H1 (cell line): Measurements from ENCODE around the gene PIAS1. TPM values are rescaled to one million over a fixed set of nuclear protein-coding genes. Genes with fewer than 3 reads are reported as not detected.

Source experiments
- CTCF ChIA-PET: fragments of 300-600 bp; sonication (Branson Sonifier 250); formaldehyde crosslinking; loops from one replicate; lab custom pipeline; 2021; ENCODE audit not compliant: partially characterized antibody; lab: Charles Lee
- POLR2A ChIA-PET: fragments of 300-600 bp; sonication (Branson Sonifier 250); formaldehyde crosslinking; loops from one replicate; lab custom pipeline; 2021; ENCODE audit warnings: inconsistent platforms; ENCODE audit not compliant: partially characterized antibody; lab: Charles Lee
- DNase-seq, 2 experiments: peaks; one replicate each; pipeline versions ENCODE4 v3.0.0 to v3.0.0-alpha.2; 2010 to 2022; ENCODE audit warnings: low spot score in 2 of 2, low read depth in 1 of 2, mixed read lengths in 1 of 2
- FAIRE-seq: peaks from 2 replicates; lab custom pipeline; 2011; peaks lifted over from hg19 to GRCh38; lab: Jason Lieb, UNC
- H2AFZ ChIP-seq: 2 replicates; pipeline ENCODE4 v1.8.1; 2012; ENCODE audit warnings: low read length, inconsistent platforms
- H2AK5ac ChIP-seq: 2 replicates; pipeline ENCODE4 v1.6.1; 2013; ENCODE audit warnings: low read depth, low read length
- H2BK120ac ChIP-seq: replicated peaks from 2 replicates; pipeline ENCODE3; 2013; ENCODE audit warnings: low read depth, low read length, inconsistent platforms
- H2BK12ac ChIP-seq: 2 replicates; pipeline ENCODE4 v1.6.1; 2013; ENCODE audit warnings: low read depth, low read length
- H2BK15ac ChIP-seq: 2 replicates; pipeline ENCODE4 v1.6.1; 2013; ENCODE audit warnings: low read length
- H2BK20ac ChIP-seq: 2 replicates; pipeline ENCODE4 v1.6.1; 2013; ENCODE audit warnings: low read length
- H2BK5ac ChIP-seq: 2 replicates; pipeline ENCODE4 v1.6.1; 2013; ENCODE audit warnings: low read depth, low read length
- H3K14ac ChIP-seq: 2 replicates; pipeline ENCODE4 v1.6.1; 2013; ENCODE audit warnings: inconsistent platforms; ENCODE audit not compliant: insufficient read length
- H3K18ac ChIP-seq: 2 replicates; pipeline ENCODE4 v1.6.1; 2013; ENCODE audit warnings: low read length; ENCODE audit errors: extremely low read depth
- H3K23ac ChIP-seq: 2 replicates; pipeline ENCODE4 v1.6.1; 2013; ENCODE audit warnings: inconsistent platforms; ENCODE audit not compliant: insufficient read length
- H3K23me2 ChIP-seq: 2 replicates; pipeline ENCODE4 v1.6.1; 2013; ENCODE audit warnings: low read depth, low read length
- H3K27ac ChIP-seq: 2 replicates; pipeline ENCODE4 v1.6.1; 2011; ENCODE audit warnings: low read depth, low read length, inconsistent platforms
- H3K27me3 ChIP-seq, 4 experiments: replicated peaks in 1 of 4; 1 replicate in 1 of 4; 2 replicates in 3 of 4; pipeline versions ENCODE4 v1.6.1 to v1.8.1; 2011 to 2013; ENCODE audit warnings: low read length in 3 of 4, mild to moderate bottlenecking in 3 of 4, inconsistent platforms in 2 of 4, mixed read lengths in 2 of 4, moderate library complexity in 1 of 4; ENCODE audit not compliant: control insufficient read depth in 3 of 4, insufficient read depth in 3 of 4; ENCODE audit errors: extremely low read depth in 1 of 4
- H3K36me3 ChIP-seq, 4 experiments: 2 replicates each; pipeline versions ENCODE4 v1.6.1 to v1.8.1; 2011 to 2013; ENCODE audit warnings: mild to moderate bottlenecking in 4 of 4, low read length in 3 of 4, moderate library complexity in 2 of 4, control low read depth in 1 of 4, inconsistent platforms in 1 of 4; ENCODE audit not compliant: insufficient read depth in 4 of 4, control insufficient read depth in 2 of 4
- H3K4ac ChIP-seq: replicated peaks from 2 replicates; pipeline ENCODE3; 2013; ENCODE audit warnings: low read length, low read depth, mixed read lengths, inconsistent platforms; ENCODE audit not compliant: insufficient read length
- H3K4me1 ChIP-seq, 4 experiments: replicated peaks in 1 of 4; 1 replicate in 1 of 4; 2 replicates in 3 of 4; pipeline versions ENCODE4 v1.6.1 to v1.8.1; 2011 to 2013; ENCODE audit warnings: low read length in 3 of 4, inconsistent platforms in 2 of 4, mixed read lengths in 1 of 4; ENCODE audit not compliant: insufficient read depth in 4 of 4, control insufficient read depth in 3 of 4
- H3K4me2 ChIP-seq, 2 experiments: 2 replicates each; pipeline versions ENCODE4 v1.6.1 to v1.8.1; 2011 to 2013; ENCODE audit warnings: low read depth in 2 of 2, low read length in 2 of 2, control low read depth in 1 of 2, inconsistent platforms in 1 of 2, mild to moderate bottlenecking in 1 of 2; ENCODE audit not compliant: insufficient read depth in 1 of 2
- H3K4me3 ChIP-seq, 4 experiments: fragments of 200-600, 300-600 bp in 1 of 4; sonication (generic), shearing (Covaris generic), sonication (Bioruptor Twin) in 1 of 4; 2 replicates each; pipeline versions ENCODE4 v1.5.1 to v1.8.1; 2011 to 2016; ENCODE audit warnings: low read length in 4 of 4, low read depth in 3 of 4, control low read depth in 2 of 4, inconsistent platforms in 2 of 4, mild to moderate bottlenecking in 2 of 4, mixed read lengths in 1 of 4, moderate library complexity in 1 of 4; ENCODE audit not compliant: insufficient read depth in 2 of 4; ENCODE audit errors: extremely low read depth in 1 of 4
- H3K56ac ChIP-seq: replicated peaks from 2 replicates; pipeline ENCODE3; 2013; ENCODE audit warnings: low read depth, mild to moderate bottlenecking, mixed read lengths, low read length, inconsistent platforms; ENCODE audit not compliant: insufficient read length
- H3K79me1 ChIP-seq: 2 replicates; pipeline ENCODE4 v1.6.1; 2013; ENCODE audit warnings: low read depth, low read length, control low read depth
- H3K79me2 ChIP-seq, 2 experiments: 2 replicates each; pipeline versions ENCODE4 v1.6.1 to v1.8.1; 2012 to 2013; ENCODE audit warnings: low read length in 2 of 2, mild to moderate bottlenecking in 2 of 2, inconsistent platforms in 1 of 2; ENCODE audit not compliant: insufficient read depth in 2 of 2, control insufficient read depth in 1 of 2
- H3K9ac ChIP-seq, 4 experiments: replicated peaks in 1 of 4; 1 replicate in 1 of 4; 2 replicates in 3 of 4; pipeline versions ENCODE4 v1.6.1 to v1.8.1; 2011 to 2013; ENCODE audit warnings: low read depth in 3 of 4, low read length in 3 of 4, control low read depth in 2 of 4, mild to moderate bottlenecking in 2 of 4, moderate library complexity in 2 of 4, inconsistent platforms in 1 of 4; ENCODE audit errors: extremely low read depth in 1 of 4
- H3K9me3 ChIP-seq, 2 experiments: 2 replicates each; pipeline versions ENCODE4 v1.6.1 to v1.8.1; 2012 to 2013; ENCODE audit warnings: mild to moderate bottlenecking in 2 of 2, moderate library complexity in 2 of 2, control low read depth in 1 of 2, inconsistent platforms in 1 of 2, low read depth in 1 of 2, low read length in 1 of 2, mixed read lengths in 1 of 2; ENCODE audit not compliant: insufficient read depth in 2 of 2
- H4K20me1 ChIP-seq, 2 experiments: replicated peaks in 1 of 2; 2 replicates each; pipeline versions ENCODE3 to v1.8.1; 2011 to 2013; ENCODE audit warnings: inconsistent platforms in 2 of 2, low read length in 2 of 2, mild to moderate bottlenecking in 1 of 2; ENCODE audit not compliant: insufficient read depth in 2 of 2, control insufficient read depth in 1 of 2
- H4K5ac ChIP-seq: 2 replicates; pipeline ENCODE4 v1.6.1; 2013; ENCODE audit warnings: low read length, low read depth, mixed read lengths, inconsistent platforms; ENCODE audit not compliant: insufficient read length
- H4K8ac ChIP-seq: 2 replicates; pipeline ENCODE4 v1.8.0; 2013; ENCODE audit warnings: mild to moderate bottlenecking, moderate library complexity, low read length, inconsistent platforms; ENCODE audit not compliant: insufficient read depth; ENCODE audit errors: extremely low read depth
- H4K91ac ChIP-seq: replicated peaks from 2 replicates; pipeline ENCODE3; 2013; ENCODE audit warnings: low read length, mixed read lengths, inconsistent platforms; ENCODE audit not compliant: insufficient read length
- BACH1 ChIP-seq: IDR thresholded peaks from 2 replicates; pipeline ENCODE4 v1.6.1; 2012; ENCODE audit warnings: low read length, improper control_type of control experiment
- CHD1 ChIP-seq: IDR thresholded peaks from 2 replicates; pipeline ENCODE4 v1.6.1; 2012; ENCODE audit warnings: low read depth, low read length, improper control_type of control experiment
- CHD2 ChIP-seq: IDR thresholded peaks from 2 replicates; pipeline ENCODE4 v1.6.1; 2012; ENCODE audit warnings: low read length, improper control_type of control experiment
- EGR1 ChIP-seq: IDR thresholded peaks from 2 replicates; pipeline ENCODE4 v1.6.1; 2011; ENCODE audit warnings: low read depth, low read length, borderline replicate concordance
- EZH2 ChIP-seq: fragments of 200-600 bp; sonication (generic); IDR thresholded peaks from 2 replicates; pipeline ENCODE4 v1.7.1; 2012; ENCODE audit warnings: low read depth, mild to moderate bottlenecking, moderate library complexity, low read length, inconsistent platforms; ENCODE audit not compliant: severe bottlenecking
- GABPA ChIP-seq: IDR thresholded peaks from 2 replicates; pipeline ENCODE4 v1.6.1; 2011; ENCODE audit warnings: mild to moderate bottlenecking, low read length, moderate library complexity, borderline replicate concordance; ENCODE audit not compliant: insufficient read depth
- JUN ChIP-seq: IDR thresholded peaks from 2 replicates; pipeline ENCODE4 v1.6.1; 2011; ENCODE audit warnings: low read depth, mild to moderate bottlenecking, improper control_type of control experiment, low read length
- KDM5A ChIP-seq: fragments of 200-600 bp; IDR thresholded peaks from 2 replicates; pipeline ENCODE4 v1.7.1; 2012; ENCODE audit warnings: mild to moderate bottlenecking, low read length, inconsistent platforms, mixed read lengths
- NANOG ChIP-seq: IDR thresholded peaks from 2 replicates; pipeline ENCODE4 v1.6.1; 2011; ENCODE audit warnings: low read length, low read depth, mild to moderate bottlenecking, inconsistent platforms; ENCODE audit not compliant: insufficient read depth, poor library complexity, severe bottlenecking
- POLR2AphosphoS5 ChIP-seq: IDR thresholded peaks from 2 replicates; pipeline ENCODE4 v1.6.1; 2011; ENCODE audit warnings: low read depth, low read length
- POU5F1 ChIP-seq: IDR thresholded peaks from 2 replicates; pipeline ENCODE4 v1.6.1; 2011; ENCODE audit warnings: low read depth, mild to moderate bottlenecking, low read length, moderate library complexity
- RFX5 ChIP-seq: IDR thresholded peaks from 2 replicates; pipeline ENCODE4 v1.6.1; 2011; ENCODE audit warnings: low read depth, low read length, improper control_type of control experiment, borderline replicate concordance
- RXRA ChIP-seq: IDR thresholded peaks from 2 replicates; pipeline ENCODE4 v1.6.1; 2011; ENCODE audit warnings: low read depth, mild to moderate bottlenecking, low read length, moderate library complexity; ENCODE audit not compliant: insufficient read depth
- SP2 ChIP-seq: IDR thresholded peaks from 2 replicates; pipeline ENCODE4 v1.6.1; 2012; ENCODE audit warnings: mild to moderate bottlenecking, low read length, inconsistent platforms
- YY1 ChIP-seq: IDR thresholded peaks from 2 replicates; pipeline ENCODE4 v1.6.1; 2011; ENCODE audit warnings: low read depth, mild to moderate bottlenecking, low read length
- WGBS, 2 experiments: shearing (Covaris generic) in 1 of 2; methylation state at CpG; one replicate each; pipeline versions ENCODE4 v1.1.6 to v1.1.7; 2013 to 2015; ENCODE audit warnings: low lambda C conversion rate in 2 of 2, mixed read lengths in 2 of 2, inconsistent platforms in 1 of 2, low coverage in 1 of 2, missing lambda C conversion rate in 1 of 2; ENCODE audit not compliant: insufficient replicate concordance in 2 of 2, insufficient coverage in 1 of 2, insufficient read length in 1 of 2; ENCODE audit errors: extremely low coverage in 1 of 2, missing lambda C conversion rate in 1 of 2; 5-methylcytosine and 5-hydroxymethylcytosine counted together
- polyA plus RNA-seq, 7 experiments: library from polyadenylated mRNA; depleted of rRNA in 3 of 7; stranded (reverse) in 5 of 7; unstranded in 2 of 7; fragments of >200 nt in 5 of 7; fragments of 200-250 nt in 2 of 7; gene quantifications; 1 replicate in 5 of 7; 2 replicates in 1 of 7; 4 replicates in 1 of 7; pipeline versions ENCODE4 v1.2.1 to v1.2.3, GENCODE V29; 2011 to 2013; ENCODE audit warnings: missing spikeins in 2 of 7, mixed read lengths in 2 of 7
- total RNA-seq: library from RNA; stranded (reverse); fragmentation: NEBNext Ultra II Directional; extraction: Animal tissue kit (Norgen Biotek cat#: 25700); gene quantifications from 2 replicates; pipeline ENCODE4 v1.2.1, GENCODE V29; 2021

PIAS1 gene
- total and polyA plus RNA-seq, 2 of the 8 experiments (the other 6 are each of a cell fraction or from before 2014, with no cell fraction given) = 30.8 to 34.5 TPM

GRCh38 chr15:68201879-68202261 lies 147.8 kb downstream of the PIAS1 start:
- Histone ChIP-seq H3K79me2 (0 out of 4 replicates have a peak, but pooled peaks cover 0 to 2% of the 10 kb centered on the region in 2 experiments), H3K79me1 (peaks cover 2% of the 10 kb centered on the region; the same call in 1 of the 2 replicates), H3K27me3 (no peaks in the 10 kb centered on the region), H3K4me3 (no peak overlapping the region), H2BK12ac (no peak overlapping the region), H3K9ac (no peak overlapping the region), H4K5ac (no peak overlapping the region), H2AK5ac (no peak overlapping the region), H4K8ac (no peak overlapping the region), H3K18ac (no peak overlapping the region), H2BK5ac (no peak overlapping the region), H2BK20ac (no peak overlapping the region), H3K4ac (no peak overlapping the region), H3K9me3 (no peaks in the 10 kb centered on the region), H3K14ac (no peak overlapping the region), H4K20me1 (peaks cover 10 to 22% of the 10 kb centered on the region in 2 experiments), H3K36me3 (no peaks in the 10 kb centered on the region), H2BK15ac (no peak overlapping the region), H2BK120ac (no peak overlapping the region), H3K27ac (no peak overlapping the region), H3K4me2 (0 out of 4 replicates have a peak overlapping the region, but pooled peaks of 1 of the 2 experiments have one; percentile 5), H4K91ac (no peak overlapping the region), H2AFZ (no peak overlapping the region), H3K23ac (no peak overlapping the region), H3K23me2 (no peaks in the 10 kb centered on the region), H3K4me1 (peaks cover 2 to 34% (median 27%) of the 10 kb centered on the region in 4 experiments), H3K56ac (no peak overlapping the region)
- POLR2A ChIA-PET = interaction anchor here (1.9 to 2.0 kb wide), 2 partner anchors 9 to 27 kb away, joined by 4 to 7 read pairs; partner anchors contain the start of gene CLN6
- CTCF ChIA-PET = interaction anchor here (11.6 kb wide), 1 partner anchor 9 kb away, joined by 101 read pairs; no protein-coding TSS in a partner anchor
- WGBS, 2 experiments = 78% methylated on average over 3 of the region's 3 CpGs; no CpG with 5 or more reads in 1 of the 2 experiments
- DNase-seq (no peak), FAIRE-seq (no peak)
- TF ChIP-seq SP2 = no peak
- no peak for TF ChIP-seq JUN
- no peak for TF ChIP-seq POU5F1
- no peak for TF ChIP-seq EGR1
- no peak for TF ChIP-seq CHD2
- no peak for TF ChIP-seq RXRA
- no peak for TF ChIP-seq KDM5A
- no peak for TF ChIP-seq POLR2AphosphoS5
- no peak for TF ChIP-seq YY1
- TF ChIP-seq EZH2 = no peak
- TF ChIP-seq CHD1 = no peak
- TF ChIP-seq BACH1 = no peak
- no peak for TF ChIP-seq RFX5
- no peak for TF ChIP-seq NANOG
- no peak for TF ChIP-seq GABPA
